GM18508 (cell line): ENCODE data around the gene NPTX1.

Experiments
- ATAC-seq: cut with Tn5 transposase; IDR thresholded peaks from one replicate; pipeline ENCODE4 v1.9.1; 2021; ENCODE audit warnings: moderate number of reproducible peaks; ENCODE audit not compliant: insufficient read depth, unreplicated experiment

NPTX1 gene

GRCh38 chr17:80464486-80464885, 11.9 kb downstream of the NPTX1 start:
- ATAC-seq, result no peak

GRCh38 chr17:80463784-80464400, 12.5 kb downstream of the NPTX1 start:
- no peak for ATAC-seq

GRCh38 chr17:80461528-80462160, 14.8 kb downstream of the NPTX1 start:
- ATAC-seq, result no peak

- no peak for ATAC-seq
These were observed 16.0 kb downstream of the NPTX1 start for GRCh38 chr17:80460429-80460834.

GRCh38 chr17:80459234-80459633, 17.2 kb downstream of the NPTX1 start:
- no peak for ATAC-seq

- ATAC-seq, result no peak
These were observed 18.4 kb downstream of the NPTX1 start for GRCh38 chr17:80458016-80458415.

- no peak for ATAC-seq
These were observed 19.1 kb downstream of the NPTX1 start for GRCh38 chr17:80457236-80457856.

- no peak for ATAC-seq
These were observed 19.8 kb downstream of the NPTX1 start for GRCh38 chr17:80456465-80457235.

- ATAC-seq, result no peak
These were observed 20.6 kb downstream of the NPTX1 start for GRCh38 chr17:80455784-80456183.

- ATAC-seq, result no peak
These were observed 21.1 kb downstream of the NPTX1 start for GRCh38 chr17:80455336-80455710.

GRCh38 chr17:80454557-80455335, 21.7 kb downstream of the NPTX1 start:
- peak; percentile 55 for ATAC-seq

- no peak for ATAC-seq
These were observed 22.3 kb downstream of the NPTX1 start for GRCh38 chr17:80453998-80454556.

GRCh38 chr17:80453126-80453997, 23.0 kb downstream of the NPTX1 start:
- ATAC-seq, result no peak

- no peak for ATAC-seq
These were observed 24.1 kb downstream of the NPTX1 start for GRCh38 chr17:80452173-80452915.

GRCh38 chr17:80451104-80451775, 25.2 kb downstream of the NPTX1 start:
- no peak for ATAC-seq

GRCh38 chr17:80449930-80450576, 26.4 kb downstream of the NPTX1 start:
- no peak for ATAC-seq

- ATAC-seq, result no peak
These were observed 27.0 kb downstream of the NPTX1 start for GRCh38 chr17:80449194-80449929.
